Caco-2 (cell line): ENCODE results near the gene CC2D1B. TPM values are rescaled to one million over a fixed set of nuclear protein-coding genes. Genes with fewer than 3 reads are reported as not detected.

Source experiments
- BruUV-seq: library from RNA; stranded (reverse); fragments of 400-500 nt; replicated peaks from 2 replicates; lab custom pipeline; 2021; lab: Mats Ljungman, UMichigan
- CTCF ChIA-PET: fragments of 300-600 bp; sonication (Branson Sonifier 250); formaldehyde crosslinking; loops from one replicate; lab custom pipeline; 2022; ENCODE audit warnings: antibody characterized with exemption; lab: Charles Lee
- POLR2A ChIA-PET: fragments of 300-600 bp; sonication (Branson Sonifier 250); formaldehyde crosslinking; loops from one replicate; lab custom pipeline; 2022; ENCODE audit warnings: antibody characterized with exemption; lab: Charles Lee
- DNase-seq, 2 experiments: peaks; one replicate each; pipeline versions ENCODE4 v3.0.0 to v3.0.0-alpha.2; 2020 to 2022
- H3K27me3 ChIP-seq: replicated peaks from 2 replicates; pipeline ENCODE4 v1.6.0; 2011; ENCODE audit warnings: low read length; ENCODE audit not compliant: control insufficient read depth, insufficient read depth
- H3K36me3 ChIP-seq: 2 replicates; pipeline ENCODE4 v1.5.1; 2011; ENCODE audit warnings: low read length; ENCODE audit not compliant: control insufficient read depth, insufficient read depth
- H3K4me1 ChIP-seq: fragments of 250-450 bp; sonication (Bioruptor Pico); 2 replicates; pipeline ENCODE4 v1.5.1; 2020; ENCODE audit warnings: mild to moderate bottlenecking
- H3K4me3 ChIP-seq: 2 replicates; pipeline ENCODE4 v1.5.1; 2011; ENCODE audit warnings: low read depth, mild to moderate bottlenecking, control low read depth, low read length
- H3K9me3 ChIP-seq: fragments of 250-450 bp; sonication (Bioruptor Pico); 2 replicates; pipeline ENCODE4 v1.5.1; 2020; ENCODE audit warnings: mild to moderate bottlenecking, moderate library complexity
- H3K27ac Mint-ChIP-seq: one replicate; pipeline ENCODE4 v1.8.0; 2022; ENCODE audit warnings: mixed read lengths; ENCODE audit not compliant: unreplicated experiment
- H3K27me3 Mint-ChIP-seq: one replicate; pipeline ENCODE4 v1.8.0; 2022; ENCODE audit warnings: mixed read lengths; ENCODE audit not compliant: insufficient read depth, unreplicated experiment
- H3K36me3 Mint-ChIP-seq: one replicate; pipeline ENCODE4 v1.8.0; 2022; ENCODE audit warnings: mild to moderate bottlenecking, mixed read lengths; ENCODE audit not compliant: insufficient read depth, unreplicated experiment
- H3K4me1 Mint-ChIP-seq: one replicate; pipeline ENCODE4 v1.8.0; 2022; ENCODE audit warnings: low read depth, mixed read lengths; ENCODE audit not compliant: unreplicated experiment
- H3K4me3 Mint-ChIP-seq: one replicate; pipeline ENCODE4 v1.8.0; 2022; ENCODE audit warnings: mild to moderate bottlenecking, moderate library complexity, mixed read lengths; ENCODE audit not compliant: unreplicated experiment
- H3K9me3 Mint-ChIP-seq: one replicate; pipeline ENCODE4 v1.8.0; 2022; ENCODE audit warnings: mixed read lengths; ENCODE audit not compliant: unreplicated experiment
- intact Hi-C: fragments of 100-400 bp; cut with micrococcal nuclease; formaldehyde crosslinking; loops from one replicate; pipeline ENCODE4 v1.10.0; 2022; ENCODE audit not compliant: unreplicated experiment
- total RNA-seq: library from RNA; stranded (reverse); gene quantifications from 2 replicates; pipeline ENCODE4 v1.2.3, GENCODE V29; 2022
- TF ChIP-seq, protein P1 (sequence below), 2 experiments: fragments of 200-600 bp in 1 of 2; IDR thresholded peaks; 1 replicate in 1 of 2; 2 replicates in 1 of 2; pipeline versions ENCODE4 v1.5.1 to v1.8.0; 2011 to 2022; ENCODE audit warnings: antibody characterized with exemption in 1 of 2, control low read depth in 1 of 2, inconsistent platforms in 1 of 2, low read depth in 1 of 2, low read length in 1 of 2, mild to moderate bottlenecking in 1 of 2, moderate library complexity in 1 of 2; ENCODE audit not compliant: insufficient read depth in 1 of 2, severe bottlenecking in 1 of 2, unreplicated experiment in 1 of 2

CC2D1B gene
- total RNA-seq, 1 experiment from 2014 or later = 31.1 TPM

DNA sequence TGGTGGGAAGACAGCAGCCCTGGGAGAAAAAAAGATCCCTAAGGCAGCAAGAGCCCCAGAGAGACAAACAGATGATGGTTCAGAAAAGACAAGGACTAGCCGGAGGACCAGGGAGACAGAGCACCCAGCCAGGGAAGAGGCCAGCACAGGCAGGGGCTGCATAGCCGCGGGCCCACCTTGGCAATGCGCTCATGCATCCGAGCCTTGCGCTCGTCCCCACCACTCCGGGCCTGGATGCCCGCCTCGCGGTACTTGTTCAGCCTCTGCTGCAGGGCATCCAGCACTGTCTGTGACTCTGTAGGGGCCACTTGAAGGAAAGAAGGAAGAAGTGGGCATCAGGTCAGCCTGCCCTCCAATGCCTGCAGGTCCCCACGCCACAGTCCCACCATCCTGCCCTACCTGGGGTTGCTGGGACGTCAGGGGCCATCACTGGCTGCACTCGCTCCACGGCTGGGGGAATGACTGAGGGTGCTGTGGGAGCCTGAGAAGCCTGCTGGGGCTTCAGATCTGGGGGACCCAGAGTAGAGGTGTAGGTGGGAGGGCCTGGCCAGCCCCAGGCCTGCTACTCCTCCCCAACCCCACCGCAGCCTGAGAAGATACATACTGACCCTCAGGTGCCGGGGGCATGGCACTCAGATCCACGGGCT lies 7.0 kb downstream of the CC2D1B start:
- DNase-seq = no peak
- no peaks in the 10 kb centered on the region for H3K9me3 Mint-ChIP-seq
- H3K27me3 ChIP-seq = no peaks in the 10 kb centered on the region
- peaks cover 68% of the 10 kb centered on the region for H3K36me3 Mint-ChIP-seq
- ChIA-PET POLR2A (no interaction called here), CTCF (no interaction called here)
- BruUV-seq = no TSS peak
- no peaks in the 10 kb centered on the region for H3K27me3 Mint-ChIP-seq
- intact Hi-C loops = no loop called here
- H3K36me3 ChIP-seq = peaks cover 3% of the 10 kb centered on the region
- H3K4me1 Mint-ChIP-seq = no peaks in the 10 kb centered on the region
- peak overlapping the region; percentile 55 for H3K27ac Mint-ChIP-seq
- no peaks in the 10 kb centered on the region for H3K9me3 ChIP-seq
- no peak overlapping the region for H3K4me3 ChIP-seq
- TF ChIP-seq, protein P1, sequence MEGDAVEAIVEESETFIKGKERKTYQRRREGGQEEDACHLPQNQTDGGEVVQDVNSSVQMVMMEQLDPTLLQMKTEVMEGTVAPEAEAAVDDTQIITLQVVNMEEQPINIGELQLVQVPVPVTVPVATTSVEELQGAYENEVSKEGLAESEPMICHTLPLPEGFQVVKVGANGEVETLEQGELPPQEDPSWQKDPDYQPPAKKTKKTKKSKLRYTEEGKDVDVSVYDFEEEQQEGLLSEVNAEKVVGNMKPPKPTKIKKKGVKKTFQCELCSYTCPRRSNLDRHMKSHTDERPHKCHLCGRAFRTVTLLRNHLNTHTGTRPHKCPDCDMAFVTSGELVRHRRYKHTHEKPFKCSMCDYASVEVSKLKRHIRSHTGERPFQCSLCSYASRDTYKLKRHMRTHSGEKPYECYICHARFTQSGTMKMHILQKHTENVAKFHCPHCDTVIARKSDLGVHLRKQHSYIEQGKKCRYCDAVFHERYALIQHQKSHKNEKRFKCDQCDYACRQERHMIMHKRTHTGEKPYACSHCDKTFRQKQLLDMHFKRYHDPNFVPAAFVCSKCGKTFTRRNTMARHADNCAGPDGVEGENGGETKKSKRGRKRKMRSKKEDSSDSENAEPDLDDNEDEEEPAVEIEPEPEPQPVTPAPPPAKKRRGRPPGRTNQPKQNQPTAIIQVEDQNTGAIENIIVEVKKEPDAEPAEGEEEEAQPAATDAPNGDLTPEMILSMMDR (IDR thresholded peaks at IDR 0.05; ENCODE audit: insufficient read depth in 1 of 2, low read depth in 1 of 2, low read length in 1 of 2, severe bottlenecking in 1 of 2, unreplicated experiment in 1 of 2) = no peak
- H3K4me1 ChIP-seq = no peaks in the 10 kb centered on the region
- H3K4me3 Mint-ChIP-seq = no peak overlapping the region

DNA sequence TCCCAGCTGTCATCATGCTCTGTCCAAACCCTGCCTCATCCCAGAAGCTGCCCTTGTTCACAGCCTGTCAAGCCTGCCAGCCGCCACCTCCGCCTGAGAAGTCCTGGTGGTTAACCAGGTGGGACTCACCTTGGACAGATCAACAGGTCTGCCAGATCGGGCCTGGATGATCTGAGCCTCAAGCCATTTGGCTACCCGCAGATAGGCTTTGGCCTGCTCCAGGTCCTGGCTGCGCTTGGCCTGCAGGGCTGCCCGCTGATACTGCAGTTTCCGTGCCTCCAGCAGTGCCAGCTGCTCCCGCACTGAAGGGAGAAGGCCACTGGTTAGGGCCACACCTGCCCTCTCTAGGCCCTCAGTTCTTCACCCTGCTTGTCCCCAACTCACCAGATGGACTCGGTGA lies 8.6 kb downstream of the CC2D1B start:
- Histone ChIP-seq H3K36me3 (peaks cover 5% of the 10 kb centered on the region), H3K27me3 (no peaks in the 10 kb centered on the region), H3K9me3 (no peaks in the 10 kb centered on the region), H3K4me1 (no peaks in the 10 kb centered on the region), H3K4me3 (no peak overlapping the region)
- Mint-ChIP-seq H3K4me1 (no peaks in the 10 kb centered on the region), H3K4me3 (no peak overlapping the region), H3K27ac (no peak overlapping the region), H3K27me3 (no peaks in the 10 kb centered on the region), H3K9me3 (no peaks in the 10 kb centered on the region), H3K36me3 (peaks cover 77% of the 10 kb centered on the region)
- POLR2A ChIA-PET = no interaction called here
- intact Hi-C loops = no loop called here
- TF ChIP-seq, protein P1 (IDR thresholded peaks at IDR 0.05; ENCODE audit: insufficient read depth in 1 of 2, low read depth in 1 of 2, low read length in 1 of 2, severe bottlenecking in 1 of 2, unreplicated experiment in 1 of 2) = no peak
- no peak for DNase-seq
- CTCF ChIA-PET = no interaction called here
- BruUV-seq = no TSS peak

DNA sequence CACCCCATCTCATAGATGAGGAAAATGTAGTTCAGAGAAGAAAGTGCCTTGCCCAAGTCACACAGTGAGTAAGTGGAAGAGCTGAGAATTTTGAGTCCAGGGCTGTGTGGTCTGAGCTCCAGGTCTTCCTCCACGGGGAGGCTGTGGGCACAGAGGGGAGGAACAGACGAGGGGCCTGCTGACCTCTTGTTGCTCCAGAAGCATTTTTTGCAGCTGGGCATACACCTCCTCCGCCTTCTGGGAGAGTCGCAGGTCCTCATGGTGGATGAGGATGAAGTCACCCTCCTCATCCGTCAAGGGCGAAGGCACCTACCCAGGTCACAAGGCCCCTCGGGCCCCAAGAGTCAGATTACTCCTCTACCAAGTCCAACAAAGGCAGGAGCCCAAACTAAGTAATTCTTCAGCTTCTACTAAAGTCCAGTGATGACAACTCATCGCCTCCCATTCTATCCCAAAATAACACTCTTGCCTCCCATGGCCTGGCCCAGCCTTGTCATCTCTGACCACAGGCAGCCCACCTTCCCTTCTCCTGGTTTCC lies 9.1 kb downstream of the CC2D1B start:
- intact Hi-C loops = no loop called here
- DNase-seq = no peak
- Mint-ChIP-seq H3K27me3 (no peaks in the 10 kb centered on the region), H3K9me3 (no peaks in the 10 kb centered on the region), H3K4me1 (no peaks in the 10 kb centered on the region), H3K27ac (peak overlapping the region; percentile 56), H3K36me3 (peaks cover 72% of the 10 kb centered on the region), H3K4me3 (no peak overlapping the region)
- no peak overlapping the region for H3K4me3 ChIP-seq
- ChIA-PET CTCF (no interaction called here), POLR2A (no interaction called here)
- no peaks in the 10 kb centered on the region for H3K9me3 ChIP-seq
- no peaks in the 10 kb centered on the region for H3K4me1 ChIP-seq
- no TSS peak for BruUV-seq
- H3K27me3 ChIP-seq = no peaks in the 10 kb centered on the region
- TF ChIP-seq, protein P1 (IDR thresholded peaks at IDR 0.05; ENCODE audit: insufficient read depth in 1 of 2, low read depth in 1 of 2, low read length in 1 of 2, severe bottlenecking in 1 of 2, unreplicated experiment in 1 of 2) = no peak
- H3K36me3 ChIP-seq = peaks cover 5% of the 10 kb centered on the region
